HEK293 (cell line): ENCODE measurements around the gene F3.

Source experiments
- SALL2 ChIP-seq: fragments of 450-650 bp; formaldehyde crosslinking; IDR thresholded peaks from 2 replicates; pipeline ENCODE4 v1.5.0; 2017; ENCODE audit warnings: missing biosample characterization, mild to moderate bottlenecking, missing genetic modification characterization, borderline replicate concordance
- WT1 ChIP-seq: fragments of 450-650 bp; formaldehyde crosslinking; IDR thresholded peaks from 2 replicates; pipeline ENCODE4 v1.5.1; 2016; ENCODE audit warnings: missing biosample characterization, missing genetic modification characterization
- ZBTB20 ChIP-seq: fragments of 450-650 bp; formaldehyde crosslinking; IDR thresholded peaks from 2 replicates; pipeline ENCODE4 v1.5.1; 2016; ENCODE audit warnings: missing biosample characterization, missing genetic modification characterization
- ZNF10 ChIP-seq: fragments of 450-650 bp; formaldehyde crosslinking; IDR thresholded peaks from 2 replicates; pipeline ENCODE4 v1.5.1; 2017; ENCODE audit warnings: missing biosample characterization, missing genetic modification characterization
- ZNF155 ChIP-seq: fragments of 450-650 bp; formaldehyde crosslinking; IDR thresholded peaks from 2 replicates; pipeline ENCODE4 v1.5.1; 2016; ENCODE audit warnings: missing biosample characterization, missing genetic modification characterization
- ZNF174 ChIP-seq: fragments of 450-650 bp; formaldehyde crosslinking; IDR thresholded peaks from 2 replicates; pipeline ENCODE4 v1.5.0; 2017; ENCODE audit warnings: missing biosample characterization, mild to moderate bottlenecking, missing genetic modification characterization
- ZNF221 ChIP-seq: fragments of 450-650 bp; formaldehyde crosslinking; IDR thresholded peaks from 2 replicates; pipeline ENCODE4 v1.5.1; 2017; ENCODE audit warnings: missing biosample characterization, missing genetic modification characterization, borderline replicate concordance
- ZNF239 ChIP-seq: fragments of 450-650 bp; formaldehyde crosslinking; IDR thresholded peaks from 2 replicates; pipeline ENCODE4 v1.5.1; 2016; ENCODE audit warnings: missing biosample characterization, missing genetic modification characterization
- ZNF266 ChIP-seq: fragments of 450-650 bp; formaldehyde crosslinking; IDR thresholded peaks from 2 replicates; pipeline ENCODE4 v1.5.1; 2016; ENCODE audit warnings: missing biosample characterization, missing genetic modification characterization, low read depth
- ZNF335 ChIP-seq: fragments of 450-650 bp; formaldehyde crosslinking; conservative IDR thresholded peaks from 2 replicates; pipeline ENCODE4 v1.5.1; 2016; ENCODE audit warnings: missing biosample characterization, missing genetic modification characterization
- ZNF37A ChIP-seq: fragments of 450-650 bp; IDR thresholded peaks from 2 replicates; pipeline ENCODE4 v1.5.1; 2018; ENCODE audit warnings: missing biosample characterization, missing genetic modification characterization
- ZNF510 ChIP-seq: fragments of 450-650 bp; formaldehyde crosslinking; IDR thresholded peaks from 2 replicates; pipeline ENCODE4 v1.5.1; 2018; ENCODE audit warnings: mild to moderate bottlenecking, missing genetic modification characterization, missing biosample characterization; ENCODE audit not compliant: insufficient replicate concordance
- ZNF596 ChIP-seq: fragments of 450-650 bp; IDR thresholded peaks from 2 replicates; pipeline ENCODE4 v1.5.0; 2018; ENCODE audit warnings: missing biosample characterization, mild to moderate bottlenecking, missing genetic modification characterization, moderate library complexity
- ZNF621 ChIP-seq: fragments of 450-650 bp; formaldehyde crosslinking; IDR thresholded peaks from 2 replicates; pipeline ENCODE4 v1.5.1; 2017; ENCODE audit warnings: missing biosample characterization, missing genetic modification characterization
- ZNF623 ChIP-seq: fragments of 450-650 bp; formaldehyde crosslinking; IDR thresholded peaks from 2 replicates; pipeline ENCODE4 v1.5.1; 2016; ENCODE audit warnings: missing biosample characterization, missing genetic modification characterization
- ZNF654 ChIP-seq: fragments of 450-650 bp; formaldehyde crosslinking; IDR thresholded peaks from 2 replicates; pipeline ENCODE4 v1.5.1; 2016; ENCODE audit warnings: low read depth, missing biosample characterization, missing genetic modification characterization
- ZSCAN30 ChIP-seq: fragments of 450-650 bp; IDR thresholded peaks from 2 replicates; pipeline ENCODE4 v1.5.1; 2018; ENCODE audit warnings: missing biosample characterization, mild to moderate bottlenecking, missing genetic modification characterization, moderate library complexity
- TF ChIP-seq, protein P1 (sequence below): fragments of 450-650 bp; formaldehyde crosslinking; IDR thresholded peaks from 2 replicates; pipeline ENCODE4 v1.5.1; 2016; ENCODE audit warnings: missing biosample characterization, missing genetic modification characterization
- TF ChIP-seq, protein P2 (sequence below): fragments of 450-650 bp; formaldehyde crosslinking; IDR thresholded peaks from 2 replicates; pipeline ENCODE4 v1.5.1; 2017; ENCODE audit warnings: missing biosample characterization, missing genetic modification characterization
- TF ChIP-seq, protein P3 (sequence below): fragments of 450-650 bp; formaldehyde crosslinking; IDR thresholded peaks from 2 replicates; pipeline ENCODE4 v1.5.1; 2017; ENCODE audit warnings: missing biosample characterization, missing genetic modification characterization
- TF ChIP-seq, protein P4 (sequence below): sonication (generic); formaldehyde crosslinking; IDR thresholded peaks from 2 replicates; pipeline ENCODE4 v1.8.1; 2022; ENCODE audit warnings: mild to moderate bottlenecking, moderate library complexity, missing genetic modification reagents
- TF ChIP-seq, protein P5 (sequence below): fragments of 450-650 bp; formaldehyde crosslinking; IDR thresholded peaks from 2 replicates; pipeline ENCODE4 v1.5.1; 2016; ENCODE audit warnings: missing biosample characterization, missing genetic modification characterization
- TF ChIP-seq, protein P6 (sequence below): fragments of 450-650 bp; formaldehyde crosslinking; IDR thresholded peaks from 2 replicates; pipeline ENCODE4 v1.5.1; 2016; ENCODE audit warnings: missing biosample characterization, missing genetic modification characterization
- TF ChIP-seq, protein P7 (sequence below): fragments of 450-650 bp; formaldehyde crosslinking; IDR thresholded peaks from 2 replicates; pipeline ENCODE4 v1.5.1; 2016; ENCODE audit warnings: missing biosample characterization, missing genetic modification characterization

F3 gene

DNA sequence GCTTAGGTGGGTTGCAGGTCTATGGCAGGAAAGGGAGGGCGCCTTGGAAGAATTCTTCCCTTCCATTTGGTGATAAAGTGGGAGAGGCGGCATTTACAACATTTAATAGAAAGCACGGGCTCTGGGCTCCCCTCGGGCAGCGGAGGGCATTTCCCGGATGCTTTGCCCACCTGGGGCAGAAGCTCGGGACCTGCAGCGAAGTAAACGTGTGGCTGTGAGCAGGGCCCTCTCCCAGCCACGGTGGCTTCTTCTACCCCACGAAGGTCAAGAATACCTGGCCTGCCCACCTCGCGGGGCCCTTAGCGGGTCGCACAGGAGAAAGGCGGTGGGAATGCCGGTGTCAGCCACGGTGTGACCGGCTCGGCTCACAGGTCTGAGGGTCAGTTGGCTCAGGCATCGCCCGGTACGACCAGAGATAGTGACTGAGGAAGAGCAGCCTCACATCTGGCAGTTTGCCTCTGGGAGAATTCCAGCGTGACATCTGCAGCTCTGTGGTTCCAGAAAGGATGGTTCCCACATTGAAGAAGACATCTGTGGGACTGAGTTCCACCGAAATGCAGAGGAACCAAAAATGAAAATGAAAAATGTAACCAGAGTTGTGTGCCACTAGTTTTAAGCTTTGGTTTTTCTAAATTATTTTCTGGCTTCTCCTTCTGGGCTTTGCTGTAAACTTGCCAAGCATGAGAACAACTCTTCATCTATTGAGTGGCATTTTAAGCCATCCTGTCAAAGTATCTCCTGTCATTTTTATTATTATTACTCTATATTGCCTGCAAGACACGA lies 720 bp upstream of the F3 start (continued):
- TF ChIP-seq, protein P1, sequence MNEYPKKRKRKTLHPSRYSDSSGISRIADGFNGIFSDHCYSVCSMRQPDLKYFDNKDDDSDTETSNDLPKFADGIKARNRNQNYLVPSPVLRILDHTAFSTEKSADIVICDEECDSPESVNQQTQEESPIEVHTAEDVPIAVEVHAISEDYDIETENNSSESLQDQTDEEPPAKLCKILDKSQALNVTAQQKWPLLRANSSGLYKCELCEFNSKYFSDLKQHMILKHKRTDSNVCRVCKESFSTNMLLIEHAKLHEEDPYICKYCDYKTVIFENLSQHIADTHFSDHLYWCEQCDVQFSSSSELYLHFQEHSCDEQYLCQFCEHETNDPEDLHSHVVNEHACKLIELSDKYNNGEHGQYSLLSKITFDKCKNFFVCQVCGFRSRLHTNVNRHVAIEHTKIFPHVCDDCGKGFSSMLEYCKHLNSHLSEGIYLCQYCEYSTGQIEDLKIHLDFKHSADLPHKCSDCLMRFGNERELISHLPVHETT (tag by site-specific recombination) = no peak
- no peak for TF ChIP-seq ZNF239 (tag by site-specific recombination)
- no peak for TF ChIP-seq ZNF221 (tag by site-specific recombination)
- TF ChIP-seq, protein P2, sequence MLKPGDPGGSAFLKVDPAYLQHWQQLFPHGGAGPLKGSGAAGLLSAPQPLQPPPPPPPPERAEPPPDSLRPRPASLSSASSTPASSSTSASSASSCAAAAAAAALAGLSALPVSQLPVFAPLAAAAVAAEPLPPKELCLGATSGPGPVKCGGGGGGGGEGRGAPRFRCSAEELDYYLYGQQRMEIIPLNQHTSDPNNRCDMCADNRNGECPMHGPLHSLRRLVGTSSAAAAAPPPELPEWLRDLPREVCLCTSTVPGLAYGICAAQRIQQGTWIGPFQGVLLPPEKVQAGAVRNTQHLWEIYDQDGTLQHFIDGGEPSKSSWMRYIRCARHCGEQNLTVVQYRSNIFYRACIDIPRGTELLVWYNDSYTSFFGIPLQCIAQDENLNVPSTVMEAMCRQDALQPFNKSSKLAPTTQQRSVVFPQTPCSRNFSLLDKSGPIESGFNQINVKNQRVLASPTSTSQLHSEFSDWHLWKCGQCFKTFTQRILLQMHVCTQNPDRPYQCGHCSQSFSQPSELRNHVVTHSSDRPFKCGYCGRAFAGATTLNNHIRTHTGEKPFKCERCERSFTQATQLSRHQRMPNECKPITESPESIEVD = no peak
- TF ChIP-seq ZNF623 (tag by site-specific recombination) = no peak
- peak; percentile 87 for TF ChIP-seq ZNF335 (tag by site-specific recombination)
- no peak for TF ChIP-seq ZNF596
- TF ChIP-seq ZNF10 (tag by site-specific recombination) = no peak
- no peak for TF ChIP-seq ZNF266
- TF ChIP-seq ZSCAN30 (tag by site-specific recombination) = 0 out of 2 replicates have a peak, but pooled peaks have one; percentile 24
- no peak for TF ChIP-seq ZNF621 (tag by site-specific recombination)
- no peak for TF ChIP-seq SALL2
- TF ChIP-seq ZNF37A = no peak
- TF ChIP-seq, protein P3, sequence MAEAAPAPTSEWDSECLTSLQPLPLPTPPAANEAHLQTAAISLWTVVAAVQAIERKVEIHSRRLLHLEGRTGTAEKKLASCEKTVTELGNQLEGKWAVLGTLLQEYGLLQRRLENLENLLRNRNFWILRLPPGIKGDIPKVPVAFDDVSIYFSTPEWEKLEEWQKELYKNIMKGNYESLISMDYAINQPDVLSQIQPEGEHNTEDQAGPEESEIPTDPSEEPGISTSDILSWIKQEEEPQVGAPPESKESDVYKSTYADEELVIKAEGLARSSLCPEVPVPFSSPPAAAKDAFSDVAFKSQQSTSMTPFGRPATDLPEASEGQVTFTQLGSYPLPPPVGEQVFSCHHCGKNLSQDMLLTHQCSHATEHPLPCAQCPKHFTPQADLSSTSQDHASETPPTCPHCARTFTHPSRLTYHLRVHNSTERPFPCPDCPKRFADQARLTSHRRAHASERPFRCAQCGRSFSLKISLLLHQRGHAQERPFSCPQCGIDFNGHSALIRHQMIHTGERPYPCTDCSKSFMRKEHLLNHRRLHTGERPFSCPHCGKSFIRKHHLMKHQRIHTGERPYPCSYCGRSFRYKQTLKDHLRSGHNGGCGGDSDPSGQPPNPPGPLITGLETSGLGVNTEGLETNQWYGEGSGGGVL = no peak
- TF ChIP-seq ZNF510 = no peak
- TF ChIP-seq ZBTB20 (tag by site-specific recombination) = peak; percentile 10; the same call in 1 of the 2 replicates
- TF ChIP-seq, protein P4, sequence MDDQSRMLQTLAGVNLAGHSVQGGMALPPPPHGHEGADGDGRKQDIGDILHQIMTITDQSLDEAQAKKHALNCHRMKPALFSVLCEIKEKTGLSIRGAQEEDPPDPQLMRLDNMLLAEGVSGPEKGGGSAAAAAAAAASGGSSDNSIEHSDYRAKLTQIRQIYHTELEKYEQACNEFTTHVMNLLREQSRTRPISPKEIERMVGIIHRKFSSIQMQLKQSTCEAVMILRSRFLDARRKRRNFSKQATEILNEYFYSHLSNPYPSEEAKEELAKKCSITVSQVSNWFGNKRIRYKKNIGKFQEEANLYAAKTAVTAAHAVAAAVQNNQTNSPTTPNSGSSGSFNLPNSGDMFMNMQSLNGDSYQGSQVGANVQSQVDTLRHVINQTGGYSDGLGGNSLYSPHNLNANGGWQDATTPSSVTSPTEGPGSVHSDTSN = no peak
- no peak for TF ChIP-seq ZNF155 (tag by site-specific recombination)
- TF ChIP-seq, protein P5, sequence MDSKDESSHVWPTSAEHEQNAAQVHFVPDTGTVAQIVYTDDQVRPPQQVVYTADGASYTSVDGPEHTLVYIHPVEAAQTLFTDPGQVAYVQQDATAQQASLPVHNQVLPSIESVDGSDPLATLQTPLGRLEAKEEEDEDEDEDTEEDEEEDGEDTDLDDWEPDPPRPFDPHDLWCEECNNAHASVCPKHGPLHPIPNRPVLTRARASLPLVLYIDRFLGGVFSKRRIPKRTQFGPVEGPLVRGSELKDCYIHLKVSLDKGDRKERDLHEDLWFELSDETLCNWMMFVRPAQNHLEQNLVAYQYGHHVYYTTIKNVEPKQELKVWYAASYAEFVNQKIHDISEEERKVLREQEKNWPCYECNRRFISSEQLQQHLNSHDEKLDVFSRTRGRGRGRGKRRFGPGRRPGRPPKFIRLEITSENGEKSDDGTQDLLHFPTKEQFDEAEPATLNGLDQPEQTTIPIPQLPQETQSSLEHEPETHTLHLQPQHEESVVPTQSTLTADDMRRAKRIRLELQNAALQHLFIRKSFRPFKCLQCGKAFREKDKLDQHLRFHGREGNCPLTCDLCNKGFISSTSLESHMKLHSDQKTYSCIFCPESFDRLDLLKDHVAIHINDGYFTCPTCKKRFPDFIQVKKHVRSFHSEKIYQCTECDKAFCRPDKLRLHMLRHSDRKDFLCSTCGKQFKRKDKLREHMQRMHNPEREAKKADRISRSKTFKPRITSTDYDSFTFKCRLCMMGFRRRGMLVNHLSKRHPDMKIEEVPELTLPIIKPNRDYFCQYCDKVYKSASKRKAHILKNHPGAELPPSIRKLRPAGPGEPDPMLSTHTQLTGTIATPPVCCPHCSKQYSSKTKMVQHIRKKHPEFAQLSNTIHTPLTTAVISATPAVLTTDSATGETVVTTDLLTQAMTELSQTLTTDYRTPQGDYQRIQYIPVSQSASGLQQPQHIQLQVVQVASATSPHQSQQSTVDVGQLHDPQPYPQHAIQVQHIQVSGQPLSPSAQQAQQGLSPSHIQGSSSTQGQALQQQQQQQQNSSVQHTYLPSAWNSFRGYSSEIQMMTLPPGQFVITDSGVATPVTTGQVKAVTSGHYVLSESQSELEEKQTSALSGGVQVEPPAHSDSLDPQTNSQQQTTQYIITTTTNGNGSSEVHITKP (tag by site-specific recombination) = 0 out of 2 replicates have a peak, but pooled peaks have one; percentile 7
- TF ChIP-seq, protein P6, sequence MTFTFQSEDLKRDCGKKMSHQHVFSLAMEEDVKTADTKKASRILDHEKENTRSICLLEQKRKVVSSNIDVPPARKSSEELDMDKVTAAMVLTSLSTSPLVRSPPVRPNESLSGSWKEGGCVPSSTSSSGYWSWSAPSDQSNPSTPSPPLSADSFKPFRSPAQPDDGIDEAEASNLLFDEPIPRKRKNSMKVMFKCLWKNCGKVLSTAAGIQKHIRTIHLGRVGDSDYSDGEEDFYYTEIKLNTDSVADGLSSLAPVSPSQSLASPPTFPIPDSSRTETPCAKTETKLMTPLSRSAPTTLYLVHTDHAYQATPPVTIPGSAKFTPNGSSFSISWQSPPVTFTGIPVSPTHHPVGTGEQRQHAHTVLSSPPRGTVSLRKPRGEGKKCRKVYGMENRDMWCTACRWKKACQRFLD (tag by site-specific recombination) = no peak
- TF ChIP-seq, protein P7, sequence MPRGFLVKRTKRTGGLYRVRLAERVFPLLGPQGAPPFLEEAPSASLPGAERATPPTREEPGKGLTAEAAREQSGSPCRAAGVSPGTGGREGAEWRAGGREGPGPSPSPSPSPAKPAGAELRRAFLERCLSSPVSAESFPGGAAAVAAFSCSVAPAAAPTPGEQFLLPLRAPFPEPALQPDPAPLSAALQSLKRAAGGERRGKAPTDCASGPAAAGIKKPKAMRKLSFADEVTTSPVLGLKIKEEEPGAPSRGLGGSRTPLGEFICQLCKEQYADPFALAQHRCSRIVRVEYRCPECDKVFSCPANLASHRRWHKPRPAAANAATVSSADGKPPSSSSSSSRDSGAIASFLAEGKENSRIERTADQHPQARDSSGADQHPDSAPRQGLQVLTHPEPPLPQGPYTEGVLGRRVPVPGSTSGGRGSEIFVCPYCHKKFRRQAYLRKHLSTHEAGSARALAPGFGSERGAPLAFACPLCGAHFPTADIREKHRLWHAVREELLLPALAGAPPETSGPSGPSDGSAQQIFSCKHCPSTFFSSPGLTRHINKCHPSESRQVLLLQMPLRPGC (tag by site-specific recombination) = no peak
- no peak for TF ChIP-seq ZNF654 (tag by site-specific recombination)
- TF ChIP-seq WT1 (tag by site-specific recombination) = no peak; the same call in 1 of the 2 replicates
- no peak for TF ChIP-seq ZNF174
